ENCODE results near the gene RAPGEF3.

The RAPGEF3 gene

DNA sequence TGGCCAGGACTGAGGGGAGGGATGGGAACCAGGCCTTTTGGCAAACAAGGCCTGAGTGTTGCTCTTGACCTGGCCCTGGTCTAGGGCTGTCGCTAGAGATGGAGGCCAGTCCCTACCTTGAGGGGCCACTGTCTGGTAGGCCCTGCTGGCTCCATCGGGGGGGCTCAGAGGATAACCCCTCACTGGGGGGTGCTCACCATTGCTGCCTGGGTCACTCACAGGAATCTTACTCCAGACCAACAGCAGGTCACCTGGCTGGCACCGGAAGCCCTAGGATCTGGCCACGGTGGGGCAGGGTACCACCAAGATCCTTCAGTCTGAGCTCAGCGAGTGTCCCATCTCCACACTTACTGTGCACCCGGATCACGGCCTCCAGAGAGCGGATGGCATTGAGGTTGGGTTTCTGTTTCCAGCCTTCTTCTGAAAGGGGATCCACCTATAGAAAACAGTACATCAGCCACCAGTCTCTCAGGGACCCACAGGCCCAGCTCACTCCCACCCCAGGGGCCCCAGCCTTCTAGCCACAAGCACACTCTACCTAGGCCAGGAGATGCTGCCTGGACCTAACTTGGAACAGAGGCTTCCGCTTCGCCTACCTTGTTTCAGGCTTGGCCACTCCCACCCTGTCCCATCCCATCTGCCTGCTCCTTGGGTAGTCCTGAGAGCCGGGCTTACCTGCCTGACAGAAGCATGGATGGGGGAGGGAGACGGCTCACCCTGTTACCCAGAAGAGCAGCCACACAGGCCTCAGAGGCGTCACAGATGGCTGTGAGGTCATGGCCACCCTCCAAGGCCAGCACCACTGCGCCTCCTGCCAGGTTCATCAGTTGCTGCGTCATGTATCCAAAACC, 26.6 kb upstream of the RAPGEF3 start:
- Mint-ChIP-seq H3K4me1 (no peaks in the 10 kb centered on the region), H3K9me3 (no peaks in the 10 kb centered on the region), H3K36me3 (ENCODE audit: low read depth) (peaks cover 50% of the 10 kb centered on the region), H3K4me3 (no peak overlapping the region), H3K27ac (no peak overlapping the region), H3K27me3 (ENCODE audit: low read depth) (no peaks in the 10 kb centered on the region)
- TF ChIP-seq, protein P1, sequence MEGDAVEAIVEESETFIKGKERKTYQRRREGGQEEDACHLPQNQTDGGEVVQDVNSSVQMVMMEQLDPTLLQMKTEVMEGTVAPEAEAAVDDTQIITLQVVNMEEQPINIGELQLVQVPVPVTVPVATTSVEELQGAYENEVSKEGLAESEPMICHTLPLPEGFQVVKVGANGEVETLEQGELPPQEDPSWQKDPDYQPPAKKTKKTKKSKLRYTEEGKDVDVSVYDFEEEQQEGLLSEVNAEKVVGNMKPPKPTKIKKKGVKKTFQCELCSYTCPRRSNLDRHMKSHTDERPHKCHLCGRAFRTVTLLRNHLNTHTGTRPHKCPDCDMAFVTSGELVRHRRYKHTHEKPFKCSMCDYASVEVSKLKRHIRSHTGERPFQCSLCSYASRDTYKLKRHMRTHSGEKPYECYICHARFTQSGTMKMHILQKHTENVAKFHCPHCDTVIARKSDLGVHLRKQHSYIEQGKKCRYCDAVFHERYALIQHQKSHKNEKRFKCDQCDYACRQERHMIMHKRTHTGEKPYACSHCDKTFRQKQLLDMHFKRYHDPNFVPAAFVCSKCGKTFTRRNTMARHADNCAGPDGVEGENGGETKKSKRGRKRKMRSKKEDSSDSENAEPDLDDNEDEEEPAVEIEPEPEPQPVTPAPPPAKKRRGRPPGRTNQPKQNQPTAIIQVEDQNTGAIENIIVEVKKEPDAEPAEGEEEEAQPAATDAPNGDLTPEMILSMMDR (IDR thresholded peaks at IDR 0.05; ENCODE audit: unreplicated experiment in 3 of 3), result no peak

DNA sequence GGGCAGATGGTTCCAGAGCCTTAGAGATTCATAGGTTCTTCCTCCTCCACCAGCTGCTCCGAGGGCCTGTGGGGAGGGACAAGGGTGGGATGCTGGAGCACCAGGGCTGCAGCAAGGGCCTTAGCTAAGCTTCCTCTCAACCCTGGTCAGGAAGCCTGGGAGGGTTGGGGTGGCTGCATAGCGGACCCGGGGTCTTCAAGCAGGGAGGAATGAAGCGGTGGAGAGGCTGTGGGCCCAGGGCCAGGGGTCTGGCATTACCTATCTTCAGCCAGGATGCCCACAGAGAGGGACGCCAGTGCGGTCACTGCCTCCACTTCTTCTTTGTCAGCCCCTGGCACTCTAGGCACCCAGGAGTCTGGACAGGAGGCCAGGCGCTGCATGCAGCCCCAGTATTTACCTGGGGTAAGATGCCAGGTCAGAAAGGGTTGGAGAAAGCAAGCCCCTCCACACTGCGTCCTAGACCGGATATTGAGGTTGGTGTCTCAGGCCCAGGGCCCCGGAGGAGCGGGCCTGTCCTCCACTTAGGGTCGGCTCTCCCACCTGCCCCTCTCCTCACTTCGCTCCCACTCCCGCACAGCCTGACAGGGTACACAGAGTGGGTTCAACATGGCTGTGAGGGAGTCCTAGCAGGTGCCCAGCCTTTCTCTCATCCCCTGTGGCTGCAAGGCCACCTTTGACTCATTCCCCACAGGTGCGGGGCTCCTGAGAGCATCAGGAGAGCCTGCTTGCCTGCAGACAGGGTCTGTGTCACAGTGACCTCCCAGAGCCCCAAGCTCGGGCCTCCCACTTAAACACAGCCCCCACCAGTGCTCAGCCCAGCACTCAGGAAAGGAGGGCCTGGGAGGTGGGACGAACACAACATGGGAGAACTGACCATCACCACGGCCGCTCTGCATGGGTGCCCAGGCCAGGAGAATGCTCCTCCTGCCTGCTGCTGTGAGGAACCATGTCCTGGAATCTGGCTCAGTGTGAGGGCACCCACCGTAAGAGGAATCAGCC, 25.4 kb upstream of the RAPGEF3 start:
- Mint-ChIP-seq H3K36me3 (ENCODE audit: low read depth) (peaks cover 50% of the 10 kb centered on the region), H3K9me3 (no peaks in the 10 kb centered on the region), H3K4me1 (peaks cover 4% of the 10 kb centered on the region), H3K27me3 (ENCODE audit: low read depth) (no peaks in the 10 kb centered on the region), H3K27ac (no peak overlapping the region), H3K4me3 (no peak overlapping the region)
- TF ChIP-seq, protein P1 (IDR thresholded peaks at IDR 0.05; ENCODE audit: unreplicated experiment in 3 of 3), result no peak

DNA sequence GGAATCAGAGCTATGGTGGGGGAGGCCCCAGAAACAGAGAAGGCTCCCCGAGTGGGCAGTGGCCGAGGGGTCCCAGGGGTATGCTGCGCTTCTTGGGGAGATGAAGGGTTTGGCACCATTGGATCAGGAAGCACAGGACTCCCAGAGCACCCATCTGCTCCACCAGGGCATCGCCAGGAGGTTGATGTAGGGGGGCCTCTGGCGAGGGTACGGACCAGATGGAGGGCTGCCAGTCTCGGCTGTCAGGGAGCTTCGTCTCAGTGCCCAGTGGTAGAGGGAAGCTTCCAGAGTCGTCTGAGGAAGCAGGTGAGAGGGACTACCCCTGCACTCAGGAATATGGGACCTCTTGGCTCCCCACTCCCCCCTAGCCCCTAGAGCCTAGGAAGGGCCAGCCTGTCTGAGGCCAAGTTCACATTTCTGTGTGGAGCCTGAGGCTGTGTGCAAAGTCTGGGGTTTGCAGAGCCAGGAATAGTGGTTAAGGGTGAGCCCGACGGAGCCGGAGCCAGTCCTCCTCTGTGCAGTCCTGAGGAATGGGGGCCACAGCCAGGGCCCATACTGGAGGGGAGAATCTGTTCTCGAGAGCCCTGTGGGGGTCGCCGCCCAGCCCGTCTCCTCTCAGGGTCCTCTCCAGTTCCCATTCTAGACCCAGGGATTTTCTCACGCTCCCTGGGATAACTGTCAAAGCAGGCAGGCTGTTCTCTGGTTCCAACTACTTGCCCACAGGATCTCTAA, 24.5 kb upstream of the RAPGEF3 start:
- Mint-ChIP-seq H3K36me3 (ENCODE audit: low read depth) (peaks cover 41% of the 10 kb centered on the region), H3K4me1 (peaks cover 6% of the 10 kb centered on the region), H3K27ac (peak overlapping the region in 2 of 3 experiments; percentile 6 to 26), H3K27me3 (ENCODE audit: low read depth) (no peaks in the 10 kb centered on the region), H3K9me3 (no peaks in the 10 kb centered on the region), H3K4me3 (no peak overlapping the region)
- TF ChIP-seq, protein P1 (IDR thresholded peaks at IDR 0.05; ENCODE audit: unreplicated experiment in 3 of 3), result no peak

DNA sequence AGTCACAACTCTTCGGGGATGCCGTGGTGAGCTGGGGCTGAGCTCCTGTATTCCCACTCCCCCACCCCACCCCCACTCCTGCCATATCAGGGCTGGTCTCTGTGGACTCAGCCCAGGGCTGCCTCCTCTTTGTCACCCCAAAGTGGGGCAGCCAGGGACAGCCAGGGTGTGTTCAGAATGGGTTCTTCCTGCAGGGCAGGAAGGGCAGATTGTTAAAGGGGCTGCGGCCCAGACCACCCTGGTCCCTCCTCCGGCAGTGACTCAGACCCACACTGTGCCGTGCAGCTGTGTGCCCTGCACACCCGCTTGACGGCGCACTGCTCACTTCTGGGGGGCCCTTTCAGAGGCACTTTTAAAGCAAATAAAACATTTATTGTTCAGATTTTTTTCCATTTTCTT, 23.7 kb upstream of the RAPGEF3 start:
- peaks cover 6% of the 10 kb centered on the region for H3K4me1 Mint-ChIP-seq

More for the DNA sequence above, 23.7 kb upstream of the RAPGEF3 start:
- H3K4me3 Mint-ChIP-seq, result no peak overlapping the region
- no peaks in the 10 kb centered on the region for H3K9me3 Mint-ChIP-seq
- H3K36me3 Mint-ChIP-seq (ENCODE audit: low read depth), result peaks cover 33% of the 10 kb centered on the region
- TF ChIP-seq, protein P1 (IDR thresholded peaks at IDR 0.05; ENCODE audit: unreplicated experiment in 3 of 3), result no peak
- no peaks in the 10 kb centered on the region for H3K27me3 Mint-ChIP-seq (ENCODE audit: low read depth)
- peak overlapping the region in 2 of 3 experiments; percentile 6 to 26 for H3K27ac Mint-ChIP-seq
